ENCODE results near the gene HEATR5B.
A peak's percentile ranks its signal among the peaks of the same experiment; 100 is the strongest.

The HEATR5B gene

GRCh38 chr2:37105150-37105549 is 21.0 kb upstream of the HEATR5B start:
- Histone ChIP-seq H3K27ac (no peak overlapping the region), H3K9ac (ENCODE audit: insufficient read length) (no peak overlapping the region), H3K9me3 (ENCODE audit: low read depth, low read length) (no peaks in the 10 kb centered on the region), H3K4me3 (no peak overlapping the region), H3K36me3 (ENCODE audit: insufficient read depth, low read length) (peaks cover 36% of the 10 kb centered on the region)
- no peak for TF ChIP-seq POLR2AphosphoS5 (IDR thresholded peaks at IDR 0.05; ENCODE audit: borderline replicate concordance, low read depth, low read length)
- no peak for TF ChIP-seq EZH2 (IDR thresholded peaks at IDR 0.05)
- TF ChIP-seq FOXP2 (optimal IDR thresholded peaks at IDR 0.05; ENCODE audit: control extremely low read depth, extremely low read length, insufficient read depth): no peak
- no peak for DNase-seq (ENCODE audit: low read depth, low spot score)

GRCh38 chr2:37104178-37104577 is 20.0 kb upstream of the HEATR5B start:
- Histone ChIP-seq H3K27ac (no peak overlapping the region), H3K9me3 (ENCODE audit: low read depth, low read length) (no peaks in the 10 kb centered on the region), H3K9ac (ENCODE audit: insufficient read length) (no peak overlapping the region), H3K4me3 (no peak overlapping the region), H3K36me3 (ENCODE audit: insufficient read depth, low read length) (peaks cover 40% of the 10 kb centered on the region)
- TF ChIP-seq POLR2AphosphoS5 (IDR thresholded peaks at IDR 0.05; ENCODE audit: borderline replicate concordance, low read depth, low read length) (no peak), FOXP2 (optimal IDR thresholded peaks at IDR 0.05; ENCODE audit: control extremely low read depth, extremely low read length, insufficient read depth) (no peak), EZH2 (IDR thresholded peaks at IDR 0.05) (no peak)
- no peak for DNase-seq (ENCODE audit: low read depth, low spot score)

- no peak overlapping the region for H3K9ac ChIP-seq (ENCODE audit: insufficient read length)
- no peak overlapping the region for H3K27ac ChIP-seq
- no peaks in the 10 kb centered on the region for H3K9me3 ChIP-seq (ENCODE audit: low read depth, low read length)
- no peak overlapping the region for H3K4me3 ChIP-seq
- peaks cover 38% of the 10 kb centered on the region for H3K36me3 ChIP-seq (ENCODE audit: insufficient read depth, low read length)
- DNase-seq (ENCODE audit: low read depth, low spot score): no peak
- no peak for TF ChIP-seq EZH2 (IDR thresholded peaks at IDR 0.05)
- no peak for TF ChIP-seq POLR2AphosphoS5 (IDR thresholded peaks at IDR 0.05; ENCODE audit: borderline replicate concordance, low read depth, low read length)
- TF ChIP-seq FOXP2 (optimal IDR thresholded peaks at IDR 0.05; ENCODE audit: control extremely low read depth, extremely low read length, insufficient read depth): no peak
These were observed 18.4 kb upstream of the HEATR5B start for GRCh38 chr2:37102588-37102987.

- TF ChIP-seq POLR2AphosphoS5 (IDR thresholded peaks at IDR 0.05; ENCODE audit: borderline replicate concordance, low read depth, low read length) (no peak), FOXP2 (optimal IDR thresholded peaks at IDR 0.05; ENCODE audit: control extremely low read depth, extremely low read length, insufficient read depth) (no peak), EZH2 (IDR thresholded peaks at IDR 0.05) (no peak)
- peaks cover 51% of the 10 kb centered on the region for H3K36me3 ChIP-seq (ENCODE audit: insufficient read depth, low read length)
- H3K27ac ChIP-seq: no peak overlapping the region
- no peaks in the 10 kb centered on the region for H3K9me3 ChIP-seq (ENCODE audit: low read depth, low read length)
- H3K9ac ChIP-seq (ENCODE audit: insufficient read length): no peak overlapping the region
- no peak overlapping the region for H3K4me3 ChIP-seq
- DNase-seq (ENCODE audit: low read depth, low spot score): no peak
These were observed 15.9 kb upstream of the HEATR5B start for GRCh38 chr2:37100054-37100453.

GRCh38 chr2:37098416-37099118 is 14.4 kb upstream of the HEATR5B start:
- peaks cover 65% of the 10 kb centered on the region for H3K36me3 ChIP-seq (ENCODE audit: insufficient read depth, low read length)
- no peaks in the 10 kb centered on the region for H3K9me3 ChIP-seq (ENCODE audit: low read depth, low read length)
- no peak for TF ChIP-seq EZH2 (IDR thresholded peaks at IDR 0.05)
- TF ChIP-seq POLR2AphosphoS5 (IDR thresholded peaks at IDR 0.05; ENCODE audit: borderline replicate concordance, low read depth, low read length): no peak
- no peak for DNase-seq (ENCODE audit: low read depth, low spot score)
- no peak overlapping the region for H3K9ac ChIP-seq (ENCODE audit: insufficient read length)
- H3K27ac ChIP-seq: no peak overlapping the region
- no peak overlapping the region for H3K4me3 ChIP-seq

- no peak overlapping the region for H3K4me3 ChIP-seq
- no peak overlapping the region for H3K27ac ChIP-seq
- TF ChIP-seq FOXP2 (optimal IDR thresholded peaks at IDR 0.05; ENCODE audit: control extremely low read depth, extremely low read length, insufficient read depth) (no peak), POLR2AphosphoS5 (IDR thresholded peaks at IDR 0.05; ENCODE audit: borderline replicate concordance, low read depth, low read length) (no peak)
- DNase-seq (ENCODE audit: low read depth, low spot score): no peak
- no peaks in the 10 kb centered on the region for H3K9me3 ChIP-seq (ENCODE audit: low read depth, low read length)
- no peak overlapping the region for H3K9ac ChIP-seq (ENCODE audit: insufficient read length)
- peaks cover 74% of the 10 kb centered on the region for H3K36me3 ChIP-seq (ENCODE audit: insufficient read depth, low read length)
These were observed 12.4 kb upstream of the HEATR5B start for GRCh38 chr2:37096568-37096967.

- no peak overlapping the region for H3K9ac ChIP-seq (ENCODE audit: insufficient read length)
- no peak overlapping the region for H3K4me3 ChIP-seq
- TF ChIP-seq FOXP2 (optimal IDR thresholded peaks at IDR 0.05; ENCODE audit: control extremely low read depth, extremely low read length, insufficient read depth) (no peak), POLR2AphosphoS5 (IDR thresholded peaks at IDR 0.05; ENCODE audit: borderline replicate concordance, low read depth, low read length) (no peak), EZH2 (IDR thresholded peaks at IDR 0.05) (no peak)
- no peak overlapping the region for H3K27ac ChIP-seq
- no peak for DNase-seq (ENCODE audit: low read depth, low spot score)
- H3K36me3 ChIP-seq (ENCODE audit: insufficient read depth, low read length): peaks cover 64% of the 10 kb centered on the region
- H3K9me3 ChIP-seq (ENCODE audit: low read depth, low read length): no peaks in the 10 kb centered on the region
These were observed 7.7 kb upstream of the HEATR5B start for GRCh38 chr2:37091873-37092272.

GRCh38 chr2:37090019-37090477 is 5.9 kb upstream of the HEATR5B start:
- no peak overlapping the region for H3K9ac ChIP-seq (ENCODE audit: insufficient read length)
- no peak overlapping the region for H3K4me3 ChIP-seq
- DNase-seq (ENCODE audit: low read depth, low spot score): no peak
- H3K27ac ChIP-seq: no peak overlapping the region
- H3K36me3 ChIP-seq (ENCODE audit: insufficient read depth, low read length): peaks cover 46% of the 10 kb centered on the region
- H3K9me3 ChIP-seq (ENCODE audit: low read depth, low read length): no peaks in the 10 kb centered on the region
- TF ChIP-seq POLR2AphosphoS5 (IDR thresholded peaks at IDR 0.05; ENCODE audit: borderline replicate concordance, low read depth, low read length) (no peak), EZH2 (IDR thresholded peaks at IDR 0.05) (no peak), FOXP2 (optimal IDR thresholded peaks at IDR 0.05; ENCODE audit: control extremely low read depth, extremely low read length, insufficient read depth) (no peak)

- Histone ChIP-seq H3K36me3 (ENCODE audit: insufficient read depth, low read length) (peaks cover 20% of the 10 kb centered on the region), H3K4me3 (peak overlapping the region; percentile 17; the same call in 1 of the 2 replicates), H3K27ac (no peak overlapping the region), H3K9ac (ENCODE audit: insufficient read length) (no peak overlapping the region), H3K9me3 (ENCODE audit: low read depth, low read length) (no peaks in the 10 kb centered on the region)
- TF ChIP-seq POLR2AphosphoS5 (IDR thresholded peaks at IDR 0.05; ENCODE audit: borderline replicate concordance, low read depth, low read length) (no peak), FOXP2 (optimal IDR thresholded peaks at IDR 0.05; ENCODE audit: control extremely low read depth, extremely low read length, insufficient read depth) (no peak), EZH2 (IDR thresholded peaks at IDR 0.05) (no peak)
- no peak for DNase-seq (ENCODE audit: low read depth, low spot score)
These were observed 1.6 kb upstream of the HEATR5B start for GRCh38 chr2:37085731-37086147.

Measured in SK-N-MC (cell line).